ENCODE data around the gene PI4K2A.

DNA sequence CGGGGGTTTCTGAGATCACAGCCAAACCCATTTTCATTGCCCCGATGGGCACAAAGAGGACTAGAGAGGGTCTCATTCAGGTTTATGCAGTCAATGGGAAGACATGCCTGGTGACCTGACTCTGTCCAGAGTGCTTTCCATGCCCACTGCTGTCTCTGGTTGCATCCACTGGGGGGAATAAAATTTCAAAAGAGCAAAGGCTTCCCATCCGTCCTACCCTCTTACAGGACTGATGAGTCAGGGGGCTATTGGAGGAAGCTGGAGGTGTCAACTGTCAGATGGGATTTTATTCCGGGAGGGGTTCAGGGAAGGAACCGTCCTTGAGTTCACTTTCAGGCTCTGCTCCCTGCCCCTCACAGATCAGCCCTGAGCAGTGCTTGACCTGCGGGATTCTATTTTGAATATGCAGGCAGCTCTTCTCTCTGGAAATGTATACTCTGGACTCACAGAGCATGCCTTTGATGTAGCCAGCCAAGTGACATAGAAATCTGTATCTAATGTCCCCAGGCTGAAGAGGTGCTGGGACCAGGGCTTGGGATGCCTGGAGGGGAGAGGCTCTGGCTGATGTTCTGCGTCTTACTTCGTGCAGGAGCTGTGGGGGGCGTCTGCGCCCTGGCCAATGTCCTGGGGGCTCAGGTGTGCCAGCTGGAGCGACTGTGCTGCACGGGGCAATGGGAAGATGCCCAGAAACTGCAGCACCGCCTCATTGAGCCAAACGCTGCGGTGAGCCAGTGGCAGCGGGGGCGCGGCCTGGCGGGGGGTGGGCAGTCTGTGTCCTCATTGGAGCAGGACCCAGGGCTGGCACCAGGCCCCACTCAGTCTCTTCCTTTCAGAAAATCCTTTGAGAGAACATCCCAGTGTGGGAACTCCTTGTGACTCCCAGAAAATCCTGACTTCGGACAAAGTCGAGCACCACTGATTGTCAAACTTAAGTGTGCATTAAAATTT, 38.9 kb upstream of the PI4K2A start:
- TF ChIP-seq, protein P1, sequence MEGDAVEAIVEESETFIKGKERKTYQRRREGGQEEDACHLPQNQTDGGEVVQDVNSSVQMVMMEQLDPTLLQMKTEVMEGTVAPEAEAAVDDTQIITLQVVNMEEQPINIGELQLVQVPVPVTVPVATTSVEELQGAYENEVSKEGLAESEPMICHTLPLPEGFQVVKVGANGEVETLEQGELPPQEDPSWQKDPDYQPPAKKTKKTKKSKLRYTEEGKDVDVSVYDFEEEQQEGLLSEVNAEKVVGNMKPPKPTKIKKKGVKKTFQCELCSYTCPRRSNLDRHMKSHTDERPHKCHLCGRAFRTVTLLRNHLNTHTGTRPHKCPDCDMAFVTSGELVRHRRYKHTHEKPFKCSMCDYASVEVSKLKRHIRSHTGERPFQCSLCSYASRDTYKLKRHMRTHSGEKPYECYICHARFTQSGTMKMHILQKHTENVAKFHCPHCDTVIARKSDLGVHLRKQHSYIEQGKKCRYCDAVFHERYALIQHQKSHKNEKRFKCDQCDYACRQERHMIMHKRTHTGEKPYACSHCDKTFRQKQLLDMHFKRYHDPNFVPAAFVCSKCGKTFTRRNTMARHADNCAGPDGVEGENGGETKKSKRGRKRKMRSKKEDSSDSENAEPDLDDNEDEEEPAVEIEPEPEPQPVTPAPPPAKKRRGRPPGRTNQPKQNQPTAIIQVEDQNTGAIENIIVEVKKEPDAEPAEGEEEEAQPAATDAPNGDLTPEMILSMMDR (IDR thresholded peaks at IDR 0.05), result no peak
- no peak for TF ChIP-seq POLR2A (IDR thresholded peaks at IDR 0.05)
